ENCODE measurements around the gene PHOX2B.

The PHOX2B gene

GRCh38 chr4:41748571-41749475 lies at the start of gene PHOX2B:
TSS of gene PHOX2B (minus strand) at chr4:41748725. CDS start at chr4:41748610, 115 bp downstream.
- no peak for DNase-seq

GRCh38 chr4:41797260-41797659 lies 48.7 kb upstream of the PHOX2B start:
- DNase-seq, result no peak

- DNase-seq, result no peak
Measured at GRCh38 chr4:41796545-41797210, 48.2 kb upstream of the PHOX2B start.

- DNase-seq, result no peak
Measured at GRCh38 chr4:41795796-41796385, 47.4 kb upstream of the PHOX2B start.

GRCh38 chr4:41792166-41792565 lies 43.6 kb upstream of the PHOX2B start:
- no peak for DNase-seq

- no peak for DNase-seq
Measured at GRCh38 chr4:41791557-41791956, 43.0 kb upstream of the PHOX2B start.

- DNase-seq, result no peak
Measured at GRCh38 chr4:41787931-41788330, 39.4 kb upstream of the PHOX2B start.

GRCh38 chr4:41785665-41786064 lies 37.1 kb upstream of the PHOX2B start:
- no peak for DNase-seq

- DNase-seq, result no peak
Measured at GRCh38 chr4:41784191-41784979, 35.9 kb upstream of the PHOX2B start.

- no peak for DNase-seq
Measured at GRCh38 chr4:41776466-41776865, 27.9 kb upstream of the PHOX2B start.

- DNase-seq, result no peak
Measured at GRCh38 chr4:41763729-41764128, 15.2 kb upstream of the PHOX2B start.

GRCh38 chr4:41758884-41759283 lies 10.4 kb upstream of the PHOX2B start:
- no peak for DNase-seq

GRCh38 chr4:41757521-41758156 lies 9.1 kb upstream of the PHOX2B start:
- DNase-seq, result no peak

- no peak for DNase-seq
Measured at GRCh38 chr4:41753942-41754341, 5.4 kb upstream of the PHOX2B start.

- DNase-seq, result no peak
Measured at GRCh38 chr4:41752081-41752836, 3.7 kb upstream of the PHOX2B start.

GRCh38 chr4:41751449-41752061 lies 3.0 kb upstream of the PHOX2B start:
- DNase-seq, result no peak

- no peak for DNase-seq
Measured at GRCh38 chr4:41750626-41751448, 2.3 kb upstream of the PHOX2B start.

GRCh38 chr4:41750121-41750625 lies 1.6 kb upstream of the PHOX2B start:
- DNase-seq, result no peak

GRCh38 chr4:41749631-41750039 lies 1.1 kb upstream of the PHOX2B start:
- no peak for DNase-seq

GRCh38 chr4:41748074-41748570 lies 403 bp downstream of the PHOX2B start:
- no peak for DNase-seq
